Testis (tissue), 2 donors: ENCODE measurements around the gene MTCL1.

Experiments
- POLR2A ChIP-seq: fragments of 450-650 bp; IDR thresholded peaks from one replicate; pipeline ENCODE4 v1.6.1; 2017; ENCODE audit warnings: antibody characterized with exemption, mild to moderate bottlenecking, moderate library complexity
- TF ChIP-seq, protein P1 (sequence below), 3 experiments: fragments of 450-650 bp in 2 of 3; fragments of 200-600 bp in 1 of 3; sonication (generic) in 1 of 3; IDR thresholded peaks; one replicate each; pipeline ENCODE4 v1.5.1; 2016 to 2019; ENCODE audit warnings: antibody characterized with exemption in 3 of 3, mild to moderate bottlenecking in 2 of 3, moderate library complexity in 1 of 3

DNA sequence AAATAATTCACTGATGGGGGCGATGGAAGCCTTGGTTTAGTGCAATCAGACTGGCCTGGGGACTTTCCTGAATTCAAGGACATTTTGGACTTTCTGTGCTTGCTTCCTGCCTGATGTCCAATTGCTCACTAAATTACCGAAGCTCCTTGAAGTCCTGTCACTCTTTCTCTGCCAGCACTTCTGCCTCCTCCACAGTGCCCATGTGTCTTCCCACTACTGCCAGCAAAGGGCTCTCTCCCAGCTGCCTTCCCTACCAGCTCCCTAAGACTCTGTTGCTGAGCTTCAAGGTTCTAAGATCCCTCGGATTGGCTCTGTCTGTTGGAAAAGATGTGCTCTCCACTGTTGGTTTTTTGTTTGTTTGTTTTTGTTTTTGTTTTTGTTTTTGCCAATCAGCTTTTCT is 158.1 kb downstream of the MTCL1 start:
- no peak for TF ChIP-seq POLR2A
- TF ChIP-seq, protein P1, sequence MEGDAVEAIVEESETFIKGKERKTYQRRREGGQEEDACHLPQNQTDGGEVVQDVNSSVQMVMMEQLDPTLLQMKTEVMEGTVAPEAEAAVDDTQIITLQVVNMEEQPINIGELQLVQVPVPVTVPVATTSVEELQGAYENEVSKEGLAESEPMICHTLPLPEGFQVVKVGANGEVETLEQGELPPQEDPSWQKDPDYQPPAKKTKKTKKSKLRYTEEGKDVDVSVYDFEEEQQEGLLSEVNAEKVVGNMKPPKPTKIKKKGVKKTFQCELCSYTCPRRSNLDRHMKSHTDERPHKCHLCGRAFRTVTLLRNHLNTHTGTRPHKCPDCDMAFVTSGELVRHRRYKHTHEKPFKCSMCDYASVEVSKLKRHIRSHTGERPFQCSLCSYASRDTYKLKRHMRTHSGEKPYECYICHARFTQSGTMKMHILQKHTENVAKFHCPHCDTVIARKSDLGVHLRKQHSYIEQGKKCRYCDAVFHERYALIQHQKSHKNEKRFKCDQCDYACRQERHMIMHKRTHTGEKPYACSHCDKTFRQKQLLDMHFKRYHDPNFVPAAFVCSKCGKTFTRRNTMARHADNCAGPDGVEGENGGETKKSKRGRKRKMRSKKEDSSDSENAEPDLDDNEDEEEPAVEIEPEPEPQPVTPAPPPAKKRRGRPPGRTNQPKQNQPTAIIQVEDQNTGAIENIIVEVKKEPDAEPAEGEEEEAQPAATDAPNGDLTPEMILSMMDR (IDR thresholded peaks at IDR 0.05) = no peak
